ENCODE data around the gene NAV2.
A peak's percentile ranks its signal among the peaks of the same experiment; 100 is the strongest.

Gene NAV2

GRCh38 chr11:19714022-19714386 lies 1.4 kb downstream of the NAV2 start (continued):
- no peak for TF ChIP-seq CREB5 (CRISPR knock-in tag; IDR thresholded peaks at IDR 0.05; ENCODE audit: low read depth)
- no peak for TF ChIP-seq ARNTL (CRISPR knock-in tag; IDR thresholded peaks at IDR 0.05; ENCODE audit: borderline replicate concordance, low read depth)
- TF ChIP-seq TCF4 (CRISPR knock-in tag; IDR thresholded peaks at IDR 0.05; ENCODE audit: borderline replicate concordance) = no peak
- TF ChIP-seq ZC3H10 (CRISPR knock-in tag; IDR thresholded peaks at IDR 0.05) = no peak

- peak; percentile 20 for ATAC-seq
- TF ChIP-seq PPARA (CRISPR knock-in tag; IDR thresholded peaks at IDR 0.05; ENCODE audit: borderline replicate concordance) = no peak
- no peak for TF ChIP-seq ISL1 (CRISPR knock-in tag; IDR thresholded peaks at IDR 0.05)
- TF ChIP-seq PATZ1 (CRISPR knock-in tag; IDR thresholded peaks at IDR 0.05; ENCODE audit: borderline replicate concordance) = no peak
- no peak for TF ChIP-seq ARNTL (CRISPR knock-in tag; IDR thresholded peaks at IDR 0.05; ENCODE audit: borderline replicate concordance, low read depth)
- TF ChIP-seq BACH2 (CRISPR knock-in tag; IDR thresholded peaks at IDR 0.05; ENCODE audit: borderline replicate concordance) = no peak
- TF ChIP-seq ESRRG (CRISPR knock-in tag; IDR thresholded peaks at IDR 0.05) = no peak
- no peak for TF ChIP-seq ZNF565 (CRISPR knock-in tag; conservative IDR thresholded peaks at IDR 0.05; ENCODE audit: low read depth)
- no peak for TF ChIP-seq TCF4 (CRISPR knock-in tag; IDR thresholded peaks at IDR 0.05; ENCODE audit: borderline replicate concordance)
Observed at GRCh38 chr11:19714387-19715363, 2.0 kb downstream of the NAV2 start.

GRCh38 chr11:19715373-19715772 lies 2.7 kb downstream of the NAV2 start:
- ATAC-seq = peak; percentile 12
- TF ChIP-seq ZFP3 (CRISPR knock-in tag; IDR thresholded peaks at IDR 0.05) = no peak
- TF ChIP-seq ZFP30 (CRISPR knock-in tag; IDR thresholded peaks at IDR 0.05) = no peak
- TF ChIP-seq TSHZ2 (CRISPR knock-in tag; IDR thresholded peaks at IDR 0.05) = no peak
- TF ChIP-seq ZC3H10 (CRISPR knock-in tag; IDR thresholded peaks at IDR 0.05) = no peak
- no peak for TF ChIP-seq BACH2 (CRISPR knock-in tag; IDR thresholded peaks at IDR 0.05; ENCODE audit: borderline replicate concordance)
- TF ChIP-seq ISL1 (CRISPR knock-in tag; IDR thresholded peaks at IDR 0.05) = no peak; the same call in 1 of the 2 replicates
- TF ChIP-seq CREB5 (CRISPR knock-in tag; IDR thresholded peaks at IDR 0.05; ENCODE audit: low read depth) = no peak
- no peak for TF ChIP-seq ZNF565 (CRISPR knock-in tag; conservative IDR thresholded peaks at IDR 0.05; ENCODE audit: low read depth)

- TF ChIP-seq SNAI2 (CRISPR knock-in tag; IDR thresholded peaks at IDR 0.05) (no peak), PPARA (CRISPR knock-in tag; IDR thresholded peaks at IDR 0.05; ENCODE audit: borderline replicate concordance) (no peak), ZNF565 (CRISPR knock-in tag; conservative IDR thresholded peaks at IDR 0.05; ENCODE audit: low read depth) (no peak), BACH2 (CRISPR knock-in tag; IDR thresholded peaks at IDR 0.05; ENCODE audit: borderline replicate concordance) (no peak), TSHZ2 (CRISPR knock-in tag; IDR thresholded peaks at IDR 0.05) (no peak), OSR1 (CRISPR knock-in tag; IDR thresholded peaks at IDR 0.05) (no peak), CSDC2 (CRISPR knock-in tag; IDR thresholded peaks at IDR 0.05) (no peak), ARNTL (CRISPR knock-in tag; IDR thresholded peaks at IDR 0.05; ENCODE audit: borderline replicate concordance, low read depth) (no peak), POU6F1 (CRISPR knock-in tag; IDR thresholded peaks at IDR 0.05; ENCODE audit: borderline replicate concordance, low read depth) (no peak)
- ATAC-seq = no peak
Observed at GRCh38 chr11:19718051-19718450, 5.4 kb downstream of the NAV2 start.

Measured in SK-N-SH treated with all-trans-retinoic acid at 6 μM for 48 hours (cell line).